Measurements from ENCODE around the gene RAB10.

DNA sequence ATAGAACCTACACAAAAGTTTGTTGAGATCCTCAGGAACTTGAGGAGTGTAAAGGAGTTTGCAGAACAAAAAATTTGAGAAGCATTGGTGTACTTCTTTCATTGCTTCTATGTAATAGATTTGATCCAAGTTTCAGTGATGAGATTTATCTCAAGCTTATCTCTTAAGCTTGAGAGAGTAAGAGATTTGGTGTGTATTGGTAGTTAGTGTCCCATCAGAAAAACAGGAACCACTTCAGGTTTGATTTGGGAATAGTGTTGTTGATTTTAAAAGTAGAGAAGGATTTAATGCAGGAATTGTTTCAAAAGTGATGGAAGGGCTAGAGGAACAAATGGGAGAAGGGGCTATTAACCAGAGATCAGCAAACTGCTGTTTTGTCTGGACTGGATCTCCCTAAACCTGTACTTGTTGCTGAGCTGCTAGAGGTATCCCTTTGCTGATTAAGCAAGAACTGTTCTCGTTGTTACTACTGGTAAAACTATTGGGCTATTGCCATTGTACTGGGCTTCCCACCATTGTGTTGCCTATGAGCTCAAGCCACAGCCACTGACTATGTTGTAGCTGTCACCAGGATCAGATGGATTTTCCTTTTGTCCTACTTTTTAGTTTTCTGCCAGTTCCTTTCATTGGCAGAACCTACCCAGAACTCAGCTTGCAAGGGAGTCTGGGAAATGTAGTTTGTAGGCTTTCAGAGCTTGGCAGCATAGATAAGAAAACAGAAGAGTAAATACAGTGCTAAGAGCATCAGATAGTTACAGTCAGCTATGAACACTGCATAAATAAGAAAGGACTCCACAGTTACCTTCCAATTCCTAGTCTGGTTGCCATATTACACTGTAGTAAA lies 39.3 kb downstream of the RAB10 start:
- TF ChIP-seq CTCF (IDR thresholded peaks at IDR 0.05): no peak
- no peak for TF ChIP-seq POLR2A (IDR thresholded peaks at IDR 0.05)
